ENCODE results near the gene FOXN3. TPM values are rescaled to one million over a fixed set of nuclear protein-coding genes. Genes with fewer than 3 reads are reported as not detected.

Gene FOXN3
- total RNA-seq, 1 donor from 2014 or later: 34.5 TPM

GRCh38 chr14:89370381-89370780, 46.7 kb downstream of the FOXN3 start:
- TF ChIP-seq CTCF (IDR thresholded peaks at IDR 0.05; ENCODE audit: insufficient read depth, low read length, poor library complexity, severe bottlenecking): no peak
- Histone ChIP-seq H3K27me3 (ENCODE audit: control insufficient read depth, insufficient read depth, low read length) (no peaks in the 10 kb centered on the region), H3K4me3 (ENCODE audit: low read depth, low read length) (no peak overlapping the region), H3K36me3 (ENCODE audit: control insufficient read depth, insufficient read depth, low read length) (no peaks in the 10 kb centered on the region)
- DNase-seq (ENCODE audit: low read depth): no peak

DNA sequence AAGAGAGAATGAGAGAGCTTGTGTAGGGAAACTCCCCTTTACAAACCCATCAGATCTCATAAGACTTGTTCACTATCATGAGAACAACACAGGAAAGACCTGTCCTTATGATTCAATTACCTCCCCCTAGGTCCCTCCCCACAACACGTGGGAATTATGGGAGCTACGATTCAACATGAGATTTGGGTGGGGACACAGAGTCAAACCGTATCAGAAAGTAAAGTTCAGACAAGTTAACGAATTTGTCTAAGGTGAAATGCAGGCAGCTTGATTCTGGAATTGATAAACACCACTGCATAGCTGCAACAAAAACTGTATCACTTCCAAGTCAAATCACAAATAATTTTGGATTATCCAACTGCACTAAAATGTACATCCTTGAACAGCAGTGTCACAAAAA, 47.4 kb downstream of the FOXN3 start:
- no peak for TF ChIP-seq CTCF (IDR thresholded peaks at IDR 0.05; ENCODE audit: insufficient read depth, low read length, poor library complexity, severe bottlenecking)
- no peaks in the 10 kb centered on the region for H3K27me3 ChIP-seq (ENCODE audit: control insufficient read depth, insufficient read depth, low read length)
- H3K36me3 ChIP-seq (ENCODE audit: control insufficient read depth, insufficient read depth, low read length): no peaks in the 10 kb centered on the region
- no peak overlapping the region for H3K4me3 ChIP-seq (ENCODE audit: low read depth, low read length)
- DNase-seq (ENCODE audit: low read depth): no peak

DNA sequence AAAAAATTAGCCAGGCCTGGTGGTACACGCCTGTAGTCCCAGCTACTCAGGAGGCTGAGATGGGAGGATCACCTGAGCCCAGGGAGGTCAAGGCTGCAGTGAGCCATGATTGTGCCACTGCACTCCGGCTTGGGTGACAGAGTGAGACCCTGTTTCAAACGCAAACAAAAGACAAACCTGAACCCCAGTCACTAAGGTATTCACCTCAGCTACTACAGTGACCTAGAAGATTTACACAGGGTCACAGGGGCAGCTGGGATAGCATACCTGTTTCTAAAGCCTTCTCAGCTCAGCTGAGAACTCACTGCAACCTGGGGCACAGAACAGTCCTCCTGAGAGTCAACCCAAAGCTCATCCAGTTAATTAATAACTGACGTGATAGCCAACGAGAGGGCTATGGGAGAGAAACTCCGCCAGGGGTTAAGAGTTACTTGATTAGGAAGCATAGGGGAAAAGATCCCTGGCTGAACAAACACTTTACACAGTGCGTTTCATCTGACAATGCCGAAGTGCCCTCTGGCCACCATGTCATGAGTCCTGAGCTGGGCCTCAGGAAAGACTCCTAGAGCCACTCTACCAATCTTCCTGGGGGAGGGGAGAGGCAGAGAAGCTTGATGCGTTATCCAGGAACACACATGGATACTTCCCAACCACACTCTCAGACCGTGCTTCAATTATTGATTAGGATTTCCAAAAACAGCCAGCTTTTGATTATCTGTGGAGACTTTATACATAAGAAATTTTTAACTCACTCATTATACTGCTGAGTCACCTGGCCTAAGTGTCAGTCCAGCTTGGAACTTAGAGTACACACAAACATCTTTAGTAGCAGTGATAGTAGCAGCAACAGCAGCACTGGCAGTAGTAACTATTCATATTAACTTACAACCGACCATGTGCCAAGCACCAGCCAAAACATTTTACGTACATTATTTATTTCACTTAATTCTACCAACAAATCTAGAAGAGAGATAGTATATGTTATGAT, 48.2 kb downstream of the FOXN3 start:
- Histone ChIP-seq H3K36me3 (ENCODE audit: control insufficient read depth, insufficient read depth, low read length) (no peaks in the 10 kb centered on the region), H3K4me3 (ENCODE audit: low read depth, low read length) (no peak overlapping the region), H3K27me3 (ENCODE audit: control insufficient read depth, insufficient read depth, low read length) (no peaks in the 10 kb centered on the region)
- no peak for DNase-seq (ENCODE audit: low read depth)
- no peak for TF ChIP-seq CTCF (IDR thresholded peaks at IDR 0.05; ENCODE audit: insufficient read depth, low read length, poor library complexity, severe bottlenecking)

- no peak for DNase-seq (ENCODE audit: low read depth)
- no peaks in the 10 kb centered on the region for H3K36me3 ChIP-seq (ENCODE audit: control insufficient read depth, insufficient read depth, low read length)
- H3K27me3 ChIP-seq (ENCODE audit: control insufficient read depth, insufficient read depth, low read length): no peaks in the 10 kb centered on the region
- H3K4me3 ChIP-seq (ENCODE audit: low read depth, low read length): no peak overlapping the region
- no peak for TF ChIP-seq CTCF (IDR thresholded peaks at IDR 0.05; ENCODE audit: insufficient read depth, low read length, poor library complexity, severe bottlenecking)
Measured at GRCh38 chr14:89367779-89368120, 49.3 kb downstream of the FOXN3 start.

- TF ChIP-seq CTCF (IDR thresholded peaks at IDR 0.05; ENCODE audit: insufficient read depth, low read length, poor library complexity, severe bottlenecking): no peak
Measured at GRCh38 chr14:89366864-89367778, 49.9 kb downstream of the FOXN3 start.

More at GRCh38 chr14:89366864-89367778, 49.9 kb downstream of the FOXN3 start:
- DNase-seq (ENCODE audit: low read depth): no peak
- Histone ChIP-seq H3K36me3 (ENCODE audit: control insufficient read depth, insufficient read depth, low read length) (no peaks in the 10 kb centered on the region), H3K4me3 (ENCODE audit: low read depth, low read length) (no peak overlapping the region), H3K27me3 (ENCODE audit: control insufficient read depth, insufficient read depth, low read length) (no peaks in the 10 kb centered on the region)

Data from kidney epithelial cell (primary cell).